Dendritic cell treated with granulocyte-macrophage colony-stimulating factor and Interleukin-4, amounts not matched to agents 40 ng/mL and 50 ng/mL, for 4 days (primary cell): ENCODE data around the gene ZNF609.
"Not testable (repeated sequence)": the region's sequence is repeated elsewhere in the genome, so short reads cannot be mapped to it uniquely, and the experiment has no call there.

ENCODE experiments used
- H3K27ac Mint-ChIP-seq: one replicate; pipeline ENCODE4 v1.8.0; 2022; ENCODE audit warnings: mild to moderate bottlenecking, mixed read lengths
- H3K27me3 Mint-ChIP-seq: one replicate; pipeline ENCODE4 v1.8.0; 2022; ENCODE audit warnings: mild to moderate bottlenecking, mixed read lengths
- H3K36me3 Mint-ChIP-seq: one replicate; pipeline ENCODE4 v1.8.0; 2022; ENCODE audit warnings: low read depth, mixed read lengths
- H3K4me1 Mint-ChIP-seq: one replicate; pipeline ENCODE4 v1.8.0; 2022; ENCODE audit warnings: low read depth, mixed read lengths
- H3K4me3 Mint-ChIP-seq: one replicate; pipeline ENCODE4 v1.8.0; 2022; ENCODE audit warnings: mild to moderate bottlenecking, moderate library complexity, mixed read lengths
- H3K9me3 Mint-ChIP-seq: one replicate; pipeline ENCODE4 v1.8.0; 2022; ENCODE audit warnings: mixed read lengths
- intact Hi-C: fragments of 100-400 bp; cut with micrococcal nuclease; formaldehyde crosslinking; loops from one replicate; pipeline ENCODE4 v1.15.0; 2022

ZNF609 gene

GRCh38 chr15:64581408-64581761, 121.0 kb downstream of the ZNF609 start:
- H3K27me3 Mint-ChIP-seq: no peaks in the 10 kb centered on the region
- H3K36me3 Mint-ChIP-seq: no peaks in the 10 kb centered on the region
- intact Hi-C loops: no loop called here
- peak overlapping the region; percentile 77 for H3K27ac Mint-ChIP-seq
- H3K4me1 Mint-ChIP-seq: peaks cover 45% of the 10 kb centered on the region
- no peaks in the 10 kb centered on the region for H3K9me3 Mint-ChIP-seq
- H3K4me3 Mint-ChIP-seq: no peak overlapping the region

GRCh38 chr15:64582202-64582601, 121.8 kb downstream of the ZNF609 start:
- intact Hi-C loops: no loop called here
- H3K4me1 Mint-ChIP-seq: peaks cover 48% of the 10 kb centered on the region

GRCh38 chr15:64583519-64583918, 123.1 kb downstream of the ZNF609 start:
- H3K27me3 Mint-ChIP-seq: no peaks in the 10 kb centered on the region
- H3K4me1 Mint-ChIP-seq: peaks cover 61% of the 10 kb centered on the region
- H3K27ac Mint-ChIP-seq: no peak overlapping the region
- no peaks in the 10 kb centered on the region for H3K9me3 Mint-ChIP-seq
- H3K4me3 Mint-ChIP-seq: no peak overlapping the region
- intact Hi-C loops: no loop called here
- no peaks in the 10 kb centered on the region for H3K36me3 Mint-ChIP-seq

More at GRCh38 chr15:64582202-64582601, 121.8 kb downstream of the ZNF609 start:
- H3K4me3 Mint-ChIP-seq: no peak overlapping the region
- H3K36me3 Mint-ChIP-seq: no peaks in the 10 kb centered on the region
- peak overlapping the region; percentile 77 for H3K27ac Mint-ChIP-seq
- H3K9me3 Mint-ChIP-seq: no peaks in the 10 kb centered on the region
- H3K27me3 Mint-ChIP-seq: no peaks in the 10 kb centered on the region

GRCh38 chr15:64583983-64584382, 123.6 kb downstream of the ZNF609 start:
- Mint-ChIP-seq H3K27me3 (no peaks in the 10 kb centered on the region), H3K4me3 (no peak overlapping the region), H3K27ac (no peak overlapping the region), H3K9me3 (no peaks in the 10 kb centered on the region), H3K4me1 (peaks cover 66% of the 10 kb centered on the region), H3K36me3 (no peaks in the 10 kb centered on the region)
- intact Hi-C loops: no loop called here

GRCh38 chr15:64586259-64586870, 126.0 kb downstream of the ZNF609 start:
- H3K27ac Mint-ChIP-seq: no peak overlapping the region
- H3K27me3 Mint-ChIP-seq: no peaks in the 10 kb centered on the region
- no peaks in the 10 kb centered on the region for H3K9me3 Mint-ChIP-seq
- H3K4me3 Mint-ChIP-seq: no peak overlapping the region
- peaks cover 49% of the 10 kb centered on the region for H3K4me1 Mint-ChIP-seq
- H3K36me3 Mint-ChIP-seq: no peaks in the 10 kb centered on the region
- intact Hi-C loops: no loop called here

- H3K27me3 Mint-ChIP-seq: no peaks in the 10 kb centered on the region
- H3K36me3 Mint-ChIP-seq: no peaks in the 10 kb centered on the region
- H3K4me1 Mint-ChIP-seq: peaks cover 43% of the 10 kb centered on the region
- H3K27ac Mint-ChIP-seq: peak overlapping the region; percentile 50
- intact Hi-C loops: no loop called here
- H3K9me3 Mint-ChIP-seq: no peaks in the 10 kb centered on the region
- no peak overlapping the region for H3K4me3 Mint-ChIP-seq
Measured at GRCh38 chr15:64586984-64587383, 126.6 kb downstream of the ZNF609 start.

GRCh38 chr15:64589435-64590084, 129.2 kb downstream of the ZNF609 start:
- H3K27ac Mint-ChIP-seq: no peak overlapping the region
- intact Hi-C loops: no loop called here
- peaks cover 29% of the 10 kb centered on the region for H3K4me1 Mint-ChIP-seq
- H3K36me3 Mint-ChIP-seq: no peaks in the 10 kb centered on the region
- no peaks in the 10 kb centered on the region for H3K27me3 Mint-ChIP-seq
- no peaks in the 10 kb centered on the region for H3K9me3 Mint-ChIP-seq
- no peak overlapping the region for H3K4me3 Mint-ChIP-seq

GRCh38 chr15:64592845-64593244, 132.5 kb downstream of the ZNF609 start:
- H3K36me3 Mint-ChIP-seq, intact Hi-C loops, H3K27ac Mint-ChIP-seq, H3K27me3 Mint-ChIP-seq, H3K4me3 Mint-ChIP-seq, H3K9me3 Mint-ChIP-seq: not testable (repeated sequence)
- H3K4me1 Mint-ChIP-seq: peaks cover 32% of the 10 kb centered on the region

DNA sequence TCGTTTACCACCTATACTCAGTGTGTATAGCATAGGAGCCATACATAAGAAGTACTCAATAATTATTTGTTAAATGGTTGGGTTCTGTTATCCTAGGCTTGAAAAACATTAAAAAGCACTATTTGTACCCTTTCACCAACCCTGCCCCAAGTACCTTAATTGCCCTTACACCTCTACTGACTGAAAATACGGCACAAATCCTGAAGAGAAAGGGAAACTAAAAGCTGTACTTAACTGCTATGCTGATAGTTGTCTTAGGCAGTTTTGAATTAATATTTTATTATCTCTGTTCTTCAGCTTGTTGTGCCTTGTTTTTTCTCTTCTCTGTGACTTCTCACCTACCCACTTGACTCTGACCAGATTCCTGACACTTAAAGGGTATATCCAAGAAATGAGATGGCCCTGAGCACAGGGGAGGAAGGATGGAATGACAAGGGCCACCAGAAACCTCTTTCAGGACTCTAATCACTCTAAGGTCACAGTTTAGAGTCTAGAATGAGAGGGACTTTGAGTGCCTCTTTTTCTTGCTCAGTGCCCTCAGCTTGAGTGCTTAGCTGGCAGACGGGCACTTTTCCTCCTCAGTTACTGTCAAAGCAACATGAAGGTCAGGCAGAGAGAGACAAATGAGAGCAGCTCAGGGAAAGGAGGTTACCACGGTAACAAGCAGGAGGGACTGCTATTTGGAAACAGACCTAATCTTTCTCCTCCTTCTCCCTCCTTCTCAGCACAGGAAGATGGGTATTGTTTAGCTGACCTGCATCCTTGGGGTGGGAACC, 136.5 kb downstream of the ZNF609 start:
- Mint-ChIP-seq H3K27ac (no peak overlapping the region), H3K4me1 (peaks cover 30% of the 10 kb centered on the region), H3K36me3 (no peaks in the 10 kb centered on the region), H3K4me3 (no peak overlapping the region), H3K27me3 (no peaks in the 10 kb centered on the region), H3K9me3 (no peaks in the 10 kb centered on the region)
- intact Hi-C loops: no loop called here

- intact Hi-C loops: no loop called here
- H3K36me3 Mint-ChIP-seq: no peaks in the 10 kb centered on the region
- H3K9me3 Mint-ChIP-seq: no peaks in the 10 kb centered on the region
- no peaks in the 10 kb centered on the region for H3K27me3 Mint-ChIP-seq
- no peak overlapping the region for H3K4me3 Mint-ChIP-seq
- no peak overlapping the region for H3K27ac Mint-ChIP-seq
- peaks cover 36% of the 10 kb centered on the region for H3K4me1 Mint-ChIP-seq
Measured at GRCh38 chr15:64597477-64597822, 137.1 kb downstream of the ZNF609 start.

- Mint-ChIP-seq H3K27me3 (no peaks in the 10 kb centered on the region), H3K27ac (no peak overlapping the region), H3K4me3 (no peak overlapping the region), H3K4me1 (peaks cover 31% of the 10 kb centered on the region), H3K9me3 (no peaks in the 10 kb centered on the region), H3K36me3 (no peaks in the 10 kb centered on the region)
- intact Hi-C loops: no loop called here
Measured at GRCh38 chr15:64599226-64599625, 138.8 kb downstream of the ZNF609 start.

DNA sequence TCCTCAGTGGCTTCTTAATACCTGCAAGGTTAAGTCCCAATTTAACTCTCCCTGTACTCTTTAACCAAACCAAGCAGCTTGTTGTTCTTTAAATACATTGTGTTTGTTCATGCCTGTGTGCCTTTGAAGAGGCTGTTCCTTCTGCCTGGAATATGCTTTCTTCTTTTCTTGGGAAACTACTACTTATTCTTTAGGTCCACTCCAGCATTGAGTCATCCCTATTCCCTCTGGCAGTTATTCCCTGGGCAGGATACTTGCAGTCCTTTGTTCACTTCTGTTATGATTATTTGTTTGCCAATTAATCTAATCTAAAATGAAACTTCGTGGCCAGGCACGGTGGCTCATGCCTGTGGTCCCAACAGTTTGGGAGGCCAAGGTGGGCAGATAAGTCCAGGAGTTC, 139.3 kb downstream of the ZNF609 start:
- intact Hi-C loops: loop anchor here (10.0 kb wide), 1 partner anchor 55 kb away; no protein-coding TSS in a partner anchor
- Mint-ChIP-seq H3K4me3 (no peak overlapping the region), H3K4me1 (peaks cover 31% of the 10 kb centered on the region), H3K36me3 (no peaks in the 10 kb centered on the region), H3K27me3 (no peaks in the 10 kb centered on the region), H3K27ac (no peak overlapping the region), H3K9me3 (no peaks in the 10 kb centered on the region)

DNA sequence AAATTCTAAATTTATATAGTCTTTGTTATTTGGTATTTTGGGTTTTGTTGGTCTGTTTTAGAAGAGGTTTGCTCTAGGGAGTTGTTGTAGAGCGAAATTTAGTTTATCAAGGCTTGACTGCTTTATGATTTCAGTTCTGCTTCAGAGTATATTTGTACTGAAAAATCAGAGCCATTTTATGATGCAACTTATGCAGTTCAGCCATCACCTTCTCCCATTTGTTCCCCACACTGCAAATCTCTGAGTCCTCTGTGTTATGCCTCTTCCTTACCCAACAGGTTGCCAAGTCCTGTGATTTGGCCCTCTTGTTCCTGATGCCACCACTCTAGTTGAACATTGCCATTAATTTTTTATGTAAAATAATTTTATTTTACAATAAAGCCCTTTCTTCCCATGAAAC, 140.4 kb downstream of the ZNF609 start:
- no peaks in the 10 kb centered on the region for H3K36me3 Mint-ChIP-seq
- peaks cover 31% of the 10 kb centered on the region for H3K4me1 Mint-ChIP-seq
- H3K27ac Mint-ChIP-seq: no peak overlapping the region
- intact Hi-C loops: loop anchor here (10.0 kb wide), 1 partner anchor 54 kb away; no protein-coding TSS in a partner anchor
- H3K4me3 Mint-ChIP-seq: no peak overlapping the region
- no peaks in the 10 kb centered on the region for H3K9me3 Mint-ChIP-seq
- no peaks in the 10 kb centered on the region for H3K27me3 Mint-ChIP-seq

DNA sequence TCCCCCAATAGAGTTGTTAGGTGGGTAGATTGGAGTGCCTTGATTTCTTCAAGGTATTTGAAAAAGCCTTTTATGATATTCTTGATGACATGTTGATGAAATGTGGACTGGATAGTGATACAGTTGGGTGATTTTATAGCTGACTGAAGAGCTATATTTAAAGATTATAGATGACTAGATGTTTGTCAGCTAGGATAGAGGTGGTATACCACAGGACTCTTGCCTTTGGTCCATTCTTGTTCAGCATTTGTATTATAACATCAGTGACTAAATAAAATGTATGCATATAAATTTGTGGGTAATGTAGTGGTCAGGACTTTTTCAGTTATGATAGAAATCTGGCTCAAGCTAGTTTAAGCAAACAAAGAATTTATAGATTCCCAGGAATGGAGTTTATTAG, 143.9 kb downstream of the ZNF609 start:
- Mint-ChIP-seq H3K4me1 (peaks cover 16% of the 10 kb centered on the region), H3K9me3 (no peaks in the 10 kb centered on the region), H3K36me3 (no peaks in the 10 kb centered on the region), H3K27ac (no peak overlapping the region), H3K4me3 (no peak overlapping the region), H3K27me3 (no peaks in the 10 kb centered on the region)
- intact Hi-C loops: loop anchor here (10.0 kb wide), 1 partner anchor 50 kb away; no protein-coding TSS in a partner anchor
